GM18519 (cell line): ENCODE data around the gene CIB1.
"Not testable (repeated sequence)": the region's sequence is repeated elsewhere in the genome, so short reads cannot be mapped to it uniquely, and the experiment has no call there.

Source experiments
- ATAC-seq: cut with Tn5 transposase; IDR thresholded peaks from one replicate; pipeline ENCODE4 v1.9.1; 2021; ENCODE audit warnings: mild to moderate bottlenecking, moderate library complexity; ENCODE audit not compliant: unreplicated experiment, low FRiP score

Gene CIB1

GRCh38 chr15:90233387-90234095, at the start of gene CIB1:
Gene CIB1 (minus strand): TSS chr15:90233941. CDS start chr15:90233885, 56 bp downstream.
- peak; percentile 82 for ATAC-seq

DNA sequence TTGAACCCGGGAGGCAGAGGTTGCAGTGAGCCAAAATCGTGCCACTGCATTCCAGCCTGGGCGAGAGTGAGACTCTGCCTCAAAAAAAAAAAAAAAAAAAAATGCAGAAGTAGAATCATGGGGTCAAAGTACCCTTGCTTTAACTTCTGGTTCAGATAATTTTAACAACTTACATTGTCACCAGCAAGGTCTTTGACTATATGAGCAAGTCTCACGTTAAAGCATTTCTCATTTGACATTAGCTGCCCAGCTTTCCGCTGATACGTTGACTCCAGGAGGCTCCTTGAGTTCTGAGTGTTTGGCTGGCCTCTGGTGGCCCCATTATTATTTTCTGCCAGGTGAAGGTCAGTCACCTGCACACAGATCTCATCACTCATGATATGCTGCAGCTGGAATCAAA, 47.9 kb upstream of the CIB1 start:
- not testable (repeated sequence) for ATAC-seq

DNA sequence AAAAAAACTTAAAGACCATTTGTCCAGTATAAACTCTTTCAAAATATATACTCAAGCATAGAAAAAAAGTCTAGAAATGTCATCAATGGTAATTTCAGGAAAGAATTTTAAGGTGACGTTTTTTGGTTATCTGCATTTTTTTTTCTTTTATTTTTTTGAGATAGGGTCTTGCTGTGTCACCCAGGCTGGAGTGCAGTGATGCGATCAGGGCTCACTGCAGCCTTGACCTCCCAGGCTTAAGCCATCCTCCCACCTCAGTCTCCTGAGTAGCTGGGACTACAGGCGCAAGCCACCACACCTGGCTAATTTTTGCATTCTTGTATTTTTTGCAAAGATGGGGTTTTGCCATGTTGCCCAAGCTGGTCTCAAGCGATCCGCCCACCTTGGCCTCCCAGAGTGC, 47.0 kb upstream of the CIB1 start:
- not testable (repeated sequence) for ATAC-seq

GRCh38 chr15:90278467-90278866, 44.7 kb upstream of the CIB1 start:
- ATAC-seq = not testable (repeated sequence)

DNA sequence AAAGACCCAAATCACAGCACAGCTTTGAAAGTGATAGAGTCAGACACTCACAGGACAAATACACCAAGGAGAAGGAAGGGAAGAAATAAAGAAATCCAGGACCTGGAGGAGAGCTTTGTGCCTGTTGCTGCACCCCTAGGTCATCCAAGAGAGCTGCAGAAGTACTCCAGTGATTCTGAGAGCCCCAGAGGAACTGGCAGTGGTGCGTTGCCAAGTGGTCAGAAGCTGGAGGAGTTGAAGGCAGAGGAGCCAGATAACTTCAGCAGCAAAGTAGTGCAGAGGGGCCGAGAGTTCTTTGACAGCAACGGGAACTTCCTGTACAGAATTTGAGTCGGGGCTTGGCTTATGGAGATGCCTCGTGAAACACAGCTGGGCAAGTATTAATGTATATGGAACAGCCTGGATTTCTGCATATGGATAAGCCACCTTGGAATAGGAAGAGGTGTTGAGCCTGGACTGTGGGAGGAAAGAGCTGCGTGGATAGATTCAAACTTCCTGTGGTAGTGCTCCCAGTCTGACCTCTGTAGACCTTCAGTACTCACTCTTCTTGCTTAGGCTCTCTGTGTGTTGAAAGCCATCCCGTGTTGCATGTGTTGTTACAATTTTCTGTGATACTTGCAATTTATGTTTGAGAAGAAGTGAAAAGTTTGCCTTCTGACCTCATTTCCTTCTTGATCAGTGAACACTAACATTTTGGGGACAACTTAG, 37.9 kb upstream of the CIB1 start:
- no peak for ATAC-seq

DNA sequence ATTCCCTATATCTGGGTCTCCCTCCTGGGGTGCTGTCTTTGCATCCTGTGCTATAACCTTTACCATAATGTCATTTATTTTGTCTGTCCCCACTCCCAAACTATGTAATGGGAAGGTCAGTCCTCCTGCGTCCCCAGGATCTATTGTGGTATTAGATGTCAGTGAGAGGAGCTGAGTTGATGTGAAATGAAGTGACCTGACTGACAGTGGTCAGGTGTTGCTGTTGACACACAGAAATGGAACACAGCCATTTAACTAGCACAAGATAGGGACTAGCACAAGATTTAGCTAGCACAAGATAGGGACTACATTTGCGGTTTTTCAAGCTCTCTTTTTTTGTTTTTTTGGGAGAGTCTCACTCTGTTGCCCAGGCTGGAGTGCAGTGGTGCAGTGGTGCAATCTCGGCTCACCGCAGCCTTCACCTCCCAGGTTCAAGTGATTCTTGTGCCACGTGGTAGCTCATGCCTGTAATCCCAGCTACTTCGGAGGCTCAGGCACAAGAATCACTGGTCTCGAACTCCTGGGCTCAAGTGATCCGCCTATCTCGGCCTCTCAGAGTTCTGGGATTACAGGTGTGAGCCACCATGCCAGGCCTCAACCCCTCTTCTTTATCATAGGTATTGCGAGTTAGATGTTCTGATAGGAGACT, 36.9 kb upstream of the CIB1 start:
- ATAC-seq = no peak

DNA sequence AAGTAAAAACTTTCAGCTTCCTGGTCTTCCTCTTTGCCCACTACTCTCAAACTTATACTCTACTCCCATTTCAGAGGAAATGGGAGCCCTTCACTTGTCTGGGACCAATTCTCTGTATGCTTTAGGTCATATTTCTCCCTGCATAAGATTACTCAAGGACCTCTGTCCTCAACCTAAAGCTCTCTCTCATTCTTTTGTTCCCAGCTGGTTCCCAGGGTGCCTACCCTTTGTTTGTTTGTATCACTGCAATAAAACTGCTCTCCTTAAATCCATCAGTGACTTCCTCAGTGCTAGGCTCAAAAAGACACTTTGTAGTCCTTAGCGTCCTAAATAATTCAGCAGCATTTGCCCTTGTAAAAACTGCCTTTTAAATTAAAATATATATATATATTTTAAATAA, 34.7 kb upstream of the CIB1 start:
- ATAC-seq = no peak

DNA sequence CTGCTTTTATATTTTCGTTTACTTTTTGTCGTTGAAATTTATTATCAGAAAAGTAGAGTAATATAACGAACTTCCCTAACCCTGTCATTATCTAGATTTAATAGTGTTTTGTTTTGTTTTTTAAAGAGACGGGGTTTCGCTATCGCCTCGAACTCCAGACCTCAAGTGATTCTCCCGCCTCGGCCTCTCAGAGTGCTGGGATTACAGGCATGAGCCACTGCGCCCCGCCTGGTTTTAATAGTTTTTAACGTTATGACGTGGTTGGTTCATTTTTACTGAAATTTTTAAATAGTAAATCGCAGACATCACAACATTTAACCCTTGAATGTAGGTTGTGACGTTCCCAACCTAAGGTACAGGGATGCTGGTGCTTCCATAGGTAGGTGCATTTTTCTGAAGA, 32.7 kb upstream of the CIB1 start:
- no peak for ATAC-seq

- ATAC-seq = no peak
Measured at GRCh38 chr15:90266061-90266431, 32.3 kb upstream of the CIB1 start.

GRCh38 chr15:90265271-90266060, 31.7 kb upstream of the CIB1 start, which contains the start of gene NGRN:
Gene NGRN (plus strand): TSS chr15:90265672. CDS start chr15:90265713, 41 bp downstream.
- ATAC-seq = peak; percentile 86

DNA sequence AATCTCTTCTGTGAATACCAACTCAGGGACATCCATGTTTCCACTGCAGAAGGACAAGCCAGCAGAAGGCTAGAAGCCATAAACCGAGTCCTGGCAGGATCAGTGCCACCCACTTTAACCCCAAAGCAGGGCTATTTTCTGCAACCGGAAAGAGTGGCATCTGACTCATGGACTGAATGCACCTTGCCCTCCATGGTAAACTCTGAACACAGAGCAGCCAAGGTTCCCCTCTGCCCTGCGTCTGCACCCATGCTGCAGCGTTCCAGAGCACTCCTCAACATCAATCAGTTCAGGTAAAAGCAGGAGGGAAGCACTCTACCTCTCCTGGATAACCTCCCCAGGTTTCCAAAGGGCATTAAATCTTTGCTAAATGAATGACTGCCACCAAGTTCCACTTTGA, 30.9 kb upstream of the CIB1 start:
- no peak for ATAC-seq

GRCh38 chr15:90262426-90262825, 28.7 kb upstream of the CIB1 start:
- ATAC-seq = no peak

- ATAC-seq = no peak
Measured at GRCh38 chr15:90261811-90262210, 28.1 kb upstream of the CIB1 start.

- ATAC-seq = not testable (repeated sequence)
Measured at GRCh38 chr15:90260731-90261130, 27.0 kb upstream of the CIB1 start.

DNA sequence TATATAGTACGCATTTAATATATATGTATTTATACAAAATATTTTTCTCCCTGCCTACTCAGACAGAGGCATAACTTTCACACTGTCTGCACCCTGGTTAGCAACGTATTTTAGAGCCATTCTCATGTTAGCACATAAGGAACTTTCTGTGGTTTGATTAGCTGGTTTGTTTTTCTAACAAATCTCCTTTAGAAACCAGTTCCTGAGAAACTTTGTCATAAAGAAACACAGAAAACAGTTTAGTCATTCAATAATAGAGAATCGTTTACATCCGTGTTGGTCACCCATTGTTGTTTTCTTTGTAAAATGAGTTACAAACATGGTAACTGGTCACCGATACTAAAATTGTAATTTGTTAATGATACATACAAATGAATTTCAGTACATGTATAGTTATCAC, 25.8 kb upstream of the CIB1 start:
- ATAC-seq = peak; percentile 68

DNA sequence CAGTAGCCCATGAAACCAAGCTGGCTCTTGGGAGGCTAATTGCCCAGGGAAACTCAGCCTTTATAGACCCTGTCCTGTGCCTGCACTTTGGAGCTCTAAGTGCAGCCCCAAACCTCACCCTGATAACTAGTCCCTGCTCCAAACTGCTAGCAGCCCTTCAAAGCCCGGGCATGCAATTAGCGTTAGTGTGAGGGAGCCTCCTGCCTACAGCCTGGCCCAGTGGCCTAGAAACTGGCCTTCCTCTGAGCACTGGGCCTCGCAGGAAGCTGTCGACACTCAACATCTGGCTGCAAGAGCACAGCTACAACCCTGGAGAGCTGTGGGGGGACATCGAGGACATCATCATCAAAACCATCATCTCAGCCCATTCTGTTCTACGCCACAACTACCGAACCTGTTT, 24.0 kb upstream of the CIB1 start:
- ATAC-seq = no peak

DNA sequence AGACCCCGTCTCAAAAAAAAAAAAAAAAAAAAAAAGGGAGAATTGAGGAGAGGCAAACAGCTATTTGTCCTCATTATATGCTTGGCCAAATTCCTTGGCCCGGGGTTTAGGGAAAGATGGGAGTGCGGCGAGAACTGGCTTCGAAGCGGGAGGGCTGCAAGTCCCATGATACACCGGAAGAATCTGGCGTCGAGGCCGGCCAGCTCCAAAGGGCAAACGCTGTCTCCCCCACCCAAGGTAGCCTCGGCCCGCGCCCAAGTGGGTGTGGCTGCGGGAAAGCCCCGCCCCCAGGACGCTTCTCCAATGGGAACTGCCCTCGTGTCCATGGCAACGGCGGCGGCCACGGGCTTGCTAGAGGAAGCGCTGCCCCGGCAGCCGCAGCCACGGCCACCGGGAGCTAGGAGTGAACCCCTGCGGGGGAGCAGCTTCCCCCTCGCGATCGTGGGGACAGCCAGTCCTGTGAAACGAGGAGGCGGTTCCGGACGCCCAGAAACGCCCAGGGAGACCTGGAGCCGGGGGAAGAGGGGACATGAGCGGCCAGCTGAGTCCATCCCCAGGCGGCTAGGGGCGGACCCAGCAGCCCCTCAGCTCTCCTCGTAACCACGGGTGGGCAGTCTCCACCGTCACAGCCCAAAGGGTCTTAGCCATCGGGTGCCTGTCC, 15.6 kb upstream of the CIB1 start, which contains the start of gene TTLL13:
TSS of gene TTLL13 (plus strand) at position 354 of the 661 bp plus-strand sequence. CDS start 1,075 bp downstream, outside the sequence.
- no peak for ATAC-seq

- no peak for ATAC-seq
Measured at GRCh38 chr15:90248789-90249202, 15.1 kb upstream of the CIB1 start.

DNA sequence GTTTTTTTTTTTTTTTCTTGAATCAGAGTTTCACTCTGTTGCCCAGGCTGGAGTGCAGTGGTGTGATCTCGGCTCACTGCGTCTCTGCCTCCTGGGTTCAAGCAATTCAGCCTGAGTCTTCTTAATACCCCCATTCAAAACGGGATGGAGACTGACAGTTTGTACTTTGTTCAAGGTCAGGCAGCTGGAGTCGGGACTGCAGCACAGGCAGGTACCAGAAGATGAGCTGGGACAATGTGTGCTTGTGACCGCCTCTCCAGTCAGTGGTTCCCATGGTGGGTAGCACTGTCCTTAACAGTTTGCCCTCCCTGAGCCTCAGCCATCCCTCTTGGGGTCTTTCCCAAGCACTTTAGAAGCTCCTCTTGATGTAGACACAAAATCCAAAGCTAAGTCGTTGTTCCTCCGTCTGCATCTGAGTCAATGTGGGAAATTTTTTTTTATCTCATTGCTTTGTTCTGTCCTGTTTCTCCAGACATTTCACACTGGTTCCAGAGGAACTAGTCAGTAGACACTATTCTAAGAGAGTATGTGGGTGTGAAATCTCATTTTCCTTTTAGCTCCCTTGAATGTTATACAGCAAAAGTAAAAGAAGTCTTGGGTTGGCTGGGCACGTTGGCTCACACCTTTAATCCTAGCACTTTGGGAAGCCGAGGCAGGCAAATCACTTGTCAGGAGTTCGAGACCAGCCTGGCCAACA, 10.3 kb upstream of the CIB1 start:
- no peak for ATAC-seq
